Measurements from ENCODE around the gene ABCC3.

The ABCC3 gene

GRCh38 chr17:50699410-50699809 lies 64.7 kb downstream of the ABCC3 start:
- Histone ChIP-seq H3K4me3 (replicated peaks; ENCODE audit: insufficient read depth, low read length) (no peak overlapping the region), H3K27ac (replicated peaks) (no peak overlapping the region), H3K27me3 (ENCODE audit: insufficient read depth, poor library complexity, severe bottlenecking) (no peaks in the 10 kb centered on the region)
- TF ChIP-seq POLR2AphosphoS5 (IDR thresholded peaks at IDR 0.05; ENCODE audit: low read depth) (no peak), CTCF (IDR thresholded peaks at IDR 0.05; ENCODE audit: insufficient read depth, low read length) (no peak), SPI1 (IDR thresholded peaks at IDR 0.05; ENCODE audit: borderline replicate concordance, low read depth) (no peak), GABPA (IDR thresholded peaks at IDR 0.05; ENCODE audit: low read depth) (no peak)
- TF ChIP-seq, protein P1, sequence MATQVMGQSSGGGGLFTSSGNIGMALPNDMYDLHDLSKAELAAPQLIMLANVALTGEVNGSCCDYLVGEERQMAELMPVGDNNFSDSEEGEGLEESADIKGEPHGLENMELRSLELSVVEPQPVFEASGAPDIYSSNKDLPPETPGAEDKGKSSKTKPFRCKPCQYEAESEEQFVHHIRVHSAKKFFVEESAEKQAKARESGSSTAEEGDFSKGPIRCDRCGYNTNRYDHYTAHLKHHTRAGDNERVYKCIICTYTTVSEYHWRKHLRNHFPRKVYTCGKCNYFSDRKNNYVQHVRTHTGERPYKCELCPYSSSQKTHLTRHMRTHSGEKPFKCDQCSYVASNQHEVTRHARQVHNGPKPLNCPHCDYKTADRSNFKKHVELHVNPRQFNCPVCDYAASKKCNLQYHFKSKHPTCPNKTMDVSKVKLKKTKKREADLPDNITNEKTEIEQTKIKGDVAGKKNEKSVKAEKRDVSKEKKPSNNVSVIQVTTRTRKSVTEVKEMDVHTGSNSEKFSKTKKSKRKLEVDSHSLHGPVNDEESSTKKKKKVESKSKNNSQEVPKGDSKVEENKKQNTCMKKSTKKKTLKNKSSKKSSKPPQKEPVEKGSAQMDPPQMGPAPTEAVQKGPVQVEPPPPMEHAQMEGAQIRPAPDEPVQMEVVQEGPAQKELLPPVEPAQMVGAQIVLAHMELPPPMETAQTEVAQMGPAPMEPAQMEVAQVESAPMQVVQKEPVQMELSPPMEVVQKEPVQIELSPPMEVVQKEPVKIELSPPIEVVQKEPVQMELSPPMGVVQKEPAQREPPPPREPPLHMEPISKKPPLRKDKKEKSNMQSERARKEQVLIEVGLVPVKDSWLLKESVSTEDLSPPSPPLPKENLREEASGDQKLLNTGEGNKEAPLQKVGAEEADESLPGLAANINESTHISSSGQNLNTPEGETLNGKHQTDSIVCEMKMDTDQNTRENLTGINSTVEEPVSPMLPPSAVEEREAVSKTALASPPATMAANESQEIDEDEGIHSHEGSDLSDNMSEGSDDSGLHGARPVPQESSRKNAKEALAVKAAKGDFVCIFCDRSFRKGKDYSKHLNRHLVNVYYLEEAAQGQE (IDR thresholded peaks at IDR 0.05; ENCODE audit: insufficient replicate concordance, low read depth): no peak
- DNase-seq (ENCODE audit: low read depth in 1 of 2, low spot score in 1 of 2): no peak

DNA sequence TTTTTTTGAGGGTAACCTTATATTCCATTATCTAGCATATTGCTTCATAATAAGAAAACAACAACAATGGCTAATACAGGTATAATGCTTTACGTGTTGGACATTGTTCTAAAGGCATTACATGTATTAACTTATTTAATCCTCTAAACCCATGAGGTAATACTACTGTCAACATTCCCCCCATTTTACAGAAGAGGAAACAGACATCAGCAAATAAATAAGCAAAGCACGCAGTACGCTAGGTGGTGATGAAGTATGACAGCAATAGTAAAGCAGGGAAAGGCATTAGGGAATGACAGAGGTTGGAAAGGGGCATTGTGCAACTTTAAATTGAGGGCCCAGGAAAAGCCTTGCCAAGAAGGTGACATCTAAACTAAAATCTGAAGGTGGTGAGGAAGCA lies 68.5 kb downstream of the ABCC3 start:
- no peak for DNase-seq (ENCODE audit: low read depth in 1 of 2, low spot score in 1 of 2)
- H3K4me3 ChIP-seq (replicated peaks; ENCODE audit: insufficient read depth, low read length): no peak overlapping the region
- no peak for TF ChIP-seq POLR2AphosphoS5 (IDR thresholded peaks at IDR 0.05; ENCODE audit: low read depth)
- no peak for TF ChIP-seq SPI1 (IDR thresholded peaks at IDR 0.05; ENCODE audit: borderline replicate concordance, low read depth)
- no peak for TF ChIP-seq CTCF (IDR thresholded peaks at IDR 0.05; ENCODE audit: insufficient read depth, low read length)
- no peak for TF ChIP-seq GABPA (IDR thresholded peaks at IDR 0.05; ENCODE audit: low read depth)
- TF ChIP-seq, protein P1 (IDR thresholded peaks at IDR 0.05; ENCODE audit: insufficient replicate concordance, low read depth): no peak
- H3K27me3 ChIP-seq (ENCODE audit: insufficient read depth, poor library complexity, severe bottlenecking): no peaks in the 10 kb centered on the region
- no peak overlapping the region for H3K27ac ChIP-seq (replicated peaks)

DNA sequence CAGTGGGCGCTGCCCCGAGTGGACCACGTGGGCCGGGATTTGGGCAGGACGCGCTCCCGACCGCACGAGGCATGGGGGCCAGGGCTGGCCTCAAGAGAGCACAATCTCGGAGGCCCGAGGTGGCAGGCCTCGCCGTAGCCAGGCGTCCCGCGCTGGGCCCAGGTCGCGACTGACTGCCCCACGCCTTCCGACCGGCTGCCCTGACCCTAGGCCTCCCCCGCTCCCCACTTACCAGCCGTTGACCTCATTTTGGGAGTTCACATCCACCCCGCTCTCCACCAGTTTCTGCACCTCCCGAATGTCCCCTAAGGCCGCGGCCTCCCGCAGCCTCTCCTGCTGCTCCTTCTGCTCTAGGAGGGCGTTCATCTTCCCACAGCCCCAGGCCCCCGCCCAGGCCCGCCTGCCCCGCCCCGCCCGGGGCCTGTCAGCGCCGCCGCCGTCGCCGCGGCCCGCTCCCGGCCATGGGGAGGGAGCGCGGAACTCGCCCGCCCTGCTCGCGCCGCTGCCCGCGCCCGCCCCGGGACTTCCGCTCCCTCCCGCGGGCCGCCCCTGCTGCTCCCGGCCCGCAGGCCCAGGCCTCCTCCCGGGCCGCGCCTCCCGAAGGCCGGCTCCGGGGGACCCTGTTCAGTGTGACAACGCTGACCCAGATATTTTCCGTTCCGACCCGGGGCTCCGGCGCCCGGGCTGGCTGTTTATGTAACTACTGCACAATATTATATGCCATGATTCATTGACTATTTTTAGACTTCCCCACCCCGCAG lies 72.8 kb downstream of the ABCC3 start, which contains the start of gene ANKRD40:
ANKRD40 (minus strand) TSS at position 626 of the 761 bp plus-strand sequence; CDS start at position 366, 260 bp downstream.
- Histone ChIP-seq H3K27ac (replicated peaks) (peak within 1 kb of the TSS; percentile 93), H3K27me3 (ENCODE audit: insufficient read depth, poor library complexity, severe bottlenecking) (no peaks in the 10 kb centered on the region), H3K4me3 (replicated peaks; ENCODE audit: insufficient read depth, low read length) (peak within 1 kb of the TSS; percentile 76)
- TF ChIP-seq, protein P1 (IDR thresholded peaks at IDR 0.05; ENCODE audit: insufficient replicate concordance, low read depth): peak; percentile 55
- TF ChIP-seq SPI1 (IDR thresholded peaks at IDR 0.05; ENCODE audit: borderline replicate concordance, low read depth) (peak; percentile 45; the same call in 1 of the 2 replicates), GABPA (IDR thresholded peaks at IDR 0.05; ENCODE audit: low read depth) (peak; percentile 91), CTCF (IDR thresholded peaks at IDR 0.05; ENCODE audit: insufficient read depth, low read length) (no peak), POLR2AphosphoS5 (IDR thresholded peaks at IDR 0.05; ENCODE audit: low read depth) (peak; percentile 24)
- peak; percentile 85 to 91 for DNase-seq (ENCODE audit: low read depth in 1 of 2, low spot score in 1 of 2)

All from HL-60 (cell line).